Measurements from ENCODE around the gene LATS1. TPM values are rescaled to one million over a fixed set of nuclear protein-coding genes. Genes with fewer than 3 reads are reported as not detected.
"Not testable (repeated sequence)": the region's sequence is repeated elsewhere in the genome, so short reads cannot be mapped to it uniquely, and the experiment has no call there.

The LATS1 gene
- total RNA-seq, 1 donor from 2014 or later: 37.9 TPM

DNA sequence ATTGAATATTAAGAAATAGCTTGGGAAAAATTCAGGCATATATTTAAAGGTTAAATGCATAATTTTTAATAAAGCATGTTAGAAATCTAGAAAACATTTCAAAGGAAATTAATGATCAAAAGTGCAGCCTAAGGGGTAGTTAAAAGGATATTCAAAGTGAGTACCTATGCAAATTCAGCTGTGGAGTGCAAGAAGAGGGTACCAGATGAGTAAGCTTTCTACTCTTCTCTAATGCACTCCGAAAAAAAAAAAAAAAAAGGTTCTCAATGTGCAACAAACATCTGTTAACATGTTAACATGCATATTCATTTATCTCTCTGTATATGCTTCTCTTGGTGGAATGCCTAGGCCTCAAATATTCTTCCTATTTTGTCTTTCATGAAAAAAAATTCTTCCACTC lies 37.4 kb downstream of the LATS1 start:
- intact Hi-C loops (cut with micrococcal nuclease): no loop called here

DNA sequence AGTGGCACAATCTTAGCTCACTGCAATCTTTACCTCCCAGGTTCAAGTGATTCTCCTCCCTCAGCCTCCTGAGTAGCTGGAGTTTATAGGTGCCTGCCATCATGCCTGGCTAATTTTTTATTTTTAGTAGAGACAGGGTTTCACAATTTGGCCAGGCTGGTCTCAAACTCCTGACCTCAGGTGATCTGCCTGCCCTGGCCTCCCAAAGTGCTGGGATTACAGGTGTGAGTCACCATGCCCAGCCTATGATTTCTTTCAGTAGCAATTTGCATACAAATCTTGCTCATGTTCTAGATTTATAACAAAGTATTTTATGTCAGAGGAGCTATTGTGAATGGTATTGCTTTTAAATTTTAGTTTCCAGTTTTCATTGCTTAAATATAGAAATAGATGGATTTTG lies 45.6 kb downstream of the LATS1 start:
- intact Hi-C loops (cut with micrococcal nuclease): not testable (repeated sequence)

- intact Hi-C loops (cut with micrococcal nuclease): no loop called here
Measured at GRCh38 chr6:149660028-149660427, 57.9 kb downstream of the LATS1 start.

DNA sequence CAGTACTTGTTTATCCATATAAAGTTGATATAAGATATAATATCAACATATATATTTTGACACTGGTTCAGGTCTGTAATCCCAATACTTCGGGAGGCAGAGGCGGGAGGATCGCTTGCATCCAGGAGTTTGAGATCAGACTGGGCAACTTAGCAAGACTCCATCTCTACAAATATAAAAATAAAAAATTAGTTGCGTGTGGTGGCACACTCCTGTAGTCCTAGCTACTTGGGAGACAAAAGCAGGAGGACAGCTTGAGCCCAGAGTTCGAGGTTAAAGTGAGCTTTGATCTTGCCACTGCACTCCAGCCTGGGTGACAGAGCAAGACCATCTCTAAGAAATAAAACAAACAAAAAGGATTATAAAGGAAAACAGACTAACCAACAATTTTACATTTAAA lies 60.5 kb downstream of the LATS1 start:
- intact Hi-C loops (cut with micrococcal nuclease): no loop called here

- intact Hi-C loops (cut with micrococcal nuclease): no loop called here
Measured at GRCh38 chr6:149651056-149651455, 66.8 kb downstream of the LATS1 start.

DNA sequence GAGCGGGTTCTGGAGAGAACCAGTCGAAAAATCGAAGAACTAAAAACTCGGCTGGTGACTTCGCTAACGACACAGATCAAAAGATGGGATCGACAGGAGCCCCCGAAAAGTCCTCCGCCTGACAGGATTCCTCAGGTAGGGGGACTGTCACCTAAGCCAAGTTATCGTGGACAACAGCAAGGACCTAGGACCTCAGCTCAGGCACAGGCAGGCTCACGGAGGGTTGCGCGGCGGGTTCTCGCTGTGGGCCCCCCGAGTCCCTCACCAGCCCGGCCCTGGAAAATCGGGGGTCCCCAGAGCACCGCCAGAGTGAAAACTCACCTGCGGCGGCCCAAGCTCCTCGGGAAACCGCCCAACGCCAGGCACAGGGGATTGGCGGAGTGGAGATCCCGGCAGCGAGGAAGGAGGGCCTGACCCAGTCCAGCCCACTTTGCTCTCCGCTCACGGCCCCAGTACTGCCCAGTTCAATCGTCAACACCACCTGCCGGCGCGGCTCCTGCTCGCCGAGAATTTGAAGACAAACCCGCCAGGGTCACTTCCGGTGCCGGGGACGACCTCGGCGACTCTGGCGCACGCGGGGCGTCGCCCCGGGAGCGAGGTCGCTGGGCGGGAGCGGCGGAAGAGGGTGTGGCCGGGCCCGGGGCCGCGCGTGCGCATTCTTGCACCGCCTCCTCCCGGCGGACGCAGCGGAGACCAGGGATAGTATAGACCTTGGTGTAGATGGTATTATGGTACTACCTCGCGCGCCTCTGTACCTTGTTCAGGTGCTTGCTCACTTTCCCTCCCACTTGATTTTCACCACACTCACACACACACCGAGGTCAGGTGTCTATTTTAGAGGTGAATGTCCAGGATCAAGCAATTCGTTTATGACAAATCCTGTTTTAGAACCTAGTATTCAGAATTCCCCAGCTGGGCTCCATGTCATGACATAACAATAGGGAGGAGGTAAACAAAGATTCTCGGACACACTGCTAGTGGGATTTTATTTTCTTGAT lies 69.5 kb downstream of the LATS1 start, which contains the start of gene KATNA1:
KATNA1 (minus strand) TSS at position 567 of the 998 bp plus-strand sequence. CDS start 10,167 bp downstream, outside the sequence.
- intact Hi-C loops (cut with micrococcal nuclease): loop anchor here (1.0 kb wide), 4 partner anchors 70 to 102 kb away; partner anchors contain the start of genes GINM1, LATS1, PCMT1 and PPIL4

DNA sequence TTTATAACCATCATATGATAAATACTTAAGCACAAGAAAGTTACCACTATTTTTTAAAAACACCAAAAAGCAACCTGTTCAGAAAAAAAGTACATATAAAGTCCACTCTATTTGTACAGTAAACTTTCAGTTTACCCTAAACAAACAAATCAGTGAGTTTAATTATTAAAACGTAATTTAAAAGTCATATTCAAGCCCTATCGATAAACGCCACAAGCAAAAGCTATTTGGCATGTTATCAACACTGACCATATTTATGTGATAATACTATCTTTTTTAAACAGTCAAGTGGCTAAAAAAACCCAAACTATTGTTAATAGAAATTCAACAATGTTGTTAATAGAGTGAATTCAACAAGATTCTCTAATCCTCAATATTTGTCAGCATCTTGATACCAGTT lies 71.3 kb downstream of the LATS1 start:
- intact Hi-C loops (cut with micrococcal nuclease): no loop called here

GRCh38 chr6:149642829-149643580 lies 74.9 kb downstream of the LATS1 start:
- intact Hi-C loops (cut with micrococcal nuclease): no loop called here

GRCh38 chr6:149636124-149636523 lies 81.8 kb downstream of the LATS1 start:
- intact Hi-C loops (cut with micrococcal nuclease): no loop called here

- intact Hi-C loops (cut with micrococcal nuclease): no loop called here
Measured at GRCh38 chr6:149634315-149634714, 83.6 kb downstream of the LATS1 start.

DNA sequence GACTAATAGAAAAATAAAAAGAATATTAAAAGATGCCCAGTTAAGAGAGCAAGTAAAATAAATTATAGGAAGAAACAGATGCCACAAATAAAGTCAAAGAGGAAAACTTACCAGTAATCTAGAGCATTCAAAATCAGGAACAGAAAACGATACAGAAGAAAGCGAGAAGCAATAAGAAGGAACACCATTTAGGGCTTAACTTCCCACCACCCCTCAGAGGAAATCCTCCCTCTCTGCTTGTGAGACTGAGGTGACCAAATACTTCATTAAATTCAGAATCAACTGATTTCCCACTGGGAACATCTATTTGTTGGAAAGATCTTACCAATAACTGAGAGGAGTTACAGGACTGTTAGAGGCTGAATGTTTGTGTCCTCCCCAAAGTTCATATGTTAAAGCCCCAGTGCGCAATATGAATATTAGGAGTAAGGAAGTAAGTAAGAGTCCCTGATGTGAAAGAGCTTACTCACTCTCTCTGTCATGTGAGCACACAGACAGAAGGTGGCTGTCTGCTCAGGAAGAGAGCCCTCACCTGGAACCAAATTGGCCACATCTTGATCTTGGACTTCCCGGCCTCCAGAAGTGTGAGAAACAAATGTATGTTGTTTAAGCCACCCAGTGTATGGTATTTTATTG lies 88.9 kb downstream of the LATS1 start:
- intact Hi-C loops (cut with micrococcal nuclease): no loop called here

- intact Hi-C loops (cut with micrococcal nuclease): no loop called here
Measured at GRCh38 chr6:149627672-149628071, 90.2 kb downstream of the LATS1 start.

DNA sequence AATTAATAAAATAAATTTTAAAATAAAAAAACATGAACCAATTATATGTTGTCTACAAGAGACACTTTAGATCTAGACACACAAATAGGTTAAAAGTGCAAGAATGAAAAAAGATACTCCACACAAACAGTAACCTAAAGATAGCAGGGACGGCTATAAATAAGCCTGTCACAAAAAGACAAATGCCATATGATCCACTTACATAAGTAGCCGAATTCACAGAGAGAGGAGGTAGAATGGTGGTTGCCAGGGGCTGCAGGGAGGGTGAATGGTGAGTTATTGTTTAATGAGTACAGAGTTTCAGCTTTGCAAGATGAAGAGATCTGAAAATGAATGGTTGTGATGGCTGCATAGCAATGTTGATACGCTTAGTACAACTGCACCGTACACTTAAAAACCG lies 102.1 kb downstream of the LATS1 start:
- intact Hi-C loops (cut with micrococcal nuclease): no loop called here

DNA sequence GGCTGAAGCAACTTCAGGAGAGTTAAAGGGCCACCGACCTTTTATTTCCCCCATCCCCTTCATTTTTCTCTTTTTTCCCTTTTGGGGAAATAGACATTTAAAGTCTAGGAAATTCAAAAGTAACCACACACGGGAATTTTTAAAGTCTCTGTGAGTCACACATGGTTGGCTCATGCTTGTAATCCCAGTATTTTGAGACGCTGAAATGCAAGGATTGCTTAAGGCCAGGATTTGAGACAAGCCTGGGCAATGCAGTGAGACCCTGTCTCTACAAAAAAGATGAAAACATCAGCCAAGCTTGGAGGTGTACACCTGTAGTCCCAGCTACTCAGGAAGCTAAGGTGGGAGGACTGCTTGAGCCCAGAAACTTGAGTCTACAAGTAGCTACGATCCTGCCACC lies 103.6 kb downstream of the LATS1 start:
- intact Hi-C loops (cut with micrococcal nuclease): no loop called here

GRCh38 chr6:149608381-149608982 lies 109.4 kb downstream of the LATS1 start:
- intact Hi-C loops (cut with micrococcal nuclease): no loop called here

Other genes starting within 250 kb of the LATS1 start
- gene ZC3H12D, start 233.1 kb downstream of the LATS1 start, total RNA-seq: 9.7 and 10.3 TPM in 2 replicates
- 18.3 and 18.6 TPM in 2 replicates for gene PPIL4, start 172.1 kb downstream of the LATS1 start, total RNA-seq
- gene GINM1, start 151.7 kb downstream of the LATS1 start, total RNA-seq: 15.1 and 17.7 TPM in 2 replicates
- gene KATNA1, start 69.4 kb downstream of the LATS1 start, total RNA-seq: 22.3 and 23.3 TPM in 2 replicates
- gene NUP43, start 28.4 kb upstream of the LATS1 start, total RNA-seq: 69.2 and 72.2 TPM in 2 replicates
- 88.0 and 89.8 TPM in 2 replicates for gene PCMT1, start 31.6 kb upstream of the LATS1 start, total RNA-seq
- gene LRP11, start 146.3 kb upstream of the LATS1 start, total RNA-seq: 2.9 and 3.4 TPM in 2 replicates
- gene RAET1E, start 180.0 kb upstream of the LATS1 start, total RNA-seq: not detected in 2 replicates
- not detected in 2 replicates for gene RAET1G, start 205.0 kb upstream of the LATS1 start, total RNA-seq
- gene ULBP2, start 223.9 kb upstream of the LATS1 start, total RNA-seq: 0.16 and 0.50 TPM in 2 replicates
- gene ULBP1, start 245.8 kb upstream of the LATS1 start, total RNA-seq: 0.27 and 0.39 TPM in 2 replicates

Data from T-helper 2 cell treated with Interferon-gamma antibody and Interleukin-4, amounts not matched to agents 100 ng/mL and 5 ng/mL, for 36 hours (primary cell).